ENCODE data around the gene GFER. TPM values are rescaled to one million over a fixed set of nuclear protein-coding genes. Genes with fewer than 3 reads are reported as not detected.

The GFER gene
- polyA plus RNA-seq, 1 of the 3 experiments (the other 2 are of a cell fraction): 20.4 TPM

DNA sequence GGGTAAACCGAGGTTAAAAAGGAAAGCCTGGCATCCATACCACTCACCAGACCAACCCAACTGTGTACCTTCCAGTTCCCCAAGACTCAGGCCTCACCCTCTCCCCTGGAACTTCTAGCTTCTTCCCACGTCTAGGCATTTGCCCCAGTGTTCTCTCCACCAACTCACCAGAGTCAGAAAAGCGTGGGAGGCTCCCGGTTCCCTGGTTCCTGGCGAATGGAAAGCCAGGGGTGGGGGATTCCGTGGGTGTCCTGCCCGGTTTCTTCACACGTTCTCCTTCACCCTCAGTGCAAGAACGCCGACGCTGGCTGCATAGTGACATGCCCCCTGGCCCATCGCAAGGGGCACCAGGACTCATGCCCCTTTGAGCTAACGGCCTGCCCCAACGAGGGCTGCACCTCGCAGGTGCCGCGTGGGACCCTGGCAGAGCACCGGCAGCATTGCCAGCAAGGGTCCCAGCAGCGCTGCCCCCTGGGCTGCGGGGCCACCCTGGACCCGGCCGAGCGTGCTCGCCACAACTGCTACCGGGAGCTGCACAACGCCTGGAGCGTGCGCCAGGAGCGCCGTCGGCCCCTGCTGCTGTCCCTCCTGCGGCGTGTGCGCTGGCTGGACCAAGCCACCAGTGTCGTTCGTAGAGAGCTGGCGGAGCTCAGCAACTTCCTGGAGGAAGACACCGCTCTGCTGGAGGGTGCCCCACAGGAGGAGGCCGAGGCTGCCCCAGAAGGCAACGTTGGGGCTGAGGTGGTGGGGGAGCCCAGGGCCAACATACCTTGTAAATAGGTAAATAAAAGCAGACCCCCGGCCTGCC, 15.6 kb upstream of the GFER start:
- peaks cover 0 to 22% of the 10 kb centered on the region in 2 experiments; a peak in 1 of 4 replicates for H3K4me1 ChIP-seq (ENCODE audit: control insufficient read depth in 1 of 2, insufficient read depth in 2 of 2, low read depth in 1 of 2, low read length in 1 of 2)
- peaks cover 12% of the 10 kb centered on the region for H3F3A ChIP-seq (replicated peaks; ENCODE audit: insufficient read depth)
- H3K27ac ChIP-seq (ENCODE audit: low read depth in 2 of 2, low read length in 1 of 2): no peak overlapping the region
- no peak for TF ChIP-seq MEF2A (IDR thresholded peaks at IDR 0.05; ENCODE audit: borderline replicate concordance, low read depth)
- TF ChIP-seq SIN3A (IDR thresholded peaks at IDR 0.05; ENCODE audit: borderline replicate concordance, low read depth, low read length): no peak
- no peak for TF ChIP-seq CHD2 (IDR thresholded peaks at IDR 0.05; ENCODE audit: low read length, partially characterized antibody)
- no peak for TF ChIP-seq YY1 (IDR thresholded peaks at IDR 0.05; ENCODE audit: low read depth)
- TF ChIP-seq TEAD4 (IDR thresholded peaks at IDR 0.05; ENCODE audit: borderline replicate concordance, insufficient read depth): no peak
- TF ChIP-seq EP300 (IDR thresholded peaks at IDR 0.05; ENCODE audit: borderline replicate concordance in 1 of 2, low read depth in 1 of 2, low read length in 1 of 2): no peak
- TF ChIP-seq USF1 (IDR thresholded peaks at IDR 0.05; ENCODE audit: borderline replicate concordance, low read depth): no peak
- no peak for TF ChIP-seq ELF1 (IDR thresholded peaks at IDR 0.05)
- no peak for TF ChIP-seq FOXJ3 (CRISPR knock-in tag; IDR thresholded peaks at IDR 0.05)
- no peak for TF ChIP-seq ZBTB33 (IDR thresholded peaks at IDR 0.05; ENCODE audit: borderline replicate concordance, low read depth)
- TF ChIP-seq POLR2AphosphoS5 (IDR thresholded peaks at IDR 0.05; ENCODE audit: low read depth, low read length): no peak
- no peak for TF ChIP-seq NFIC (IDR thresholded peaks at IDR 0.05; ENCODE audit: borderline replicate concordance)
- no peak for TF ChIP-seq MXI1 (IDR thresholded peaks at IDR 0.05; ENCODE audit: low read depth, low read length)
- TF ChIP-seq EZH2phosphoT487 (IDR thresholded peaks at IDR 0.05; ENCODE audit: borderline replicate concordance, low read depth): no peak
- no peak for TF ChIP-seq GABPA (IDR thresholded peaks at IDR 0.05; ENCODE audit: low read depth)
- TF ChIP-seq CTCF (IDR thresholded peaks at IDR 0.05): no peak
- TF ChIP-seq, protein P1, sequence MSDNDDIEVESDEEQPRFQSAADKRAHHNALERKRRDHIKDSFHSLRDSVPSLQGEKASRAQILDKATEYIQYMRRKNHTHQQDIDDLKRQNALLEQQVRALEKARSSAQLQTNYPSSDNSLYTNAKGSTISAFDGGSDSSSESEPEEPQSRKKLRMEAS (IDR thresholded peaks at IDR 0.05; ENCODE audit: low read depth): no peak
- TF ChIP-seq RCOR1 (IDR thresholded peaks at IDR 0.05; ENCODE audit: low read length): no peak
- no peak for TF ChIP-seq TAF1 (IDR thresholded peaks at IDR 0.05; ENCODE audit: borderline replicate concordance, low read depth, low read length)
- H2AFZ ChIP-seq (ENCODE audit: low read depth): no peak overlapping the region
- H4K20me1 ChIP-seq (ENCODE audit: insufficient read depth): peaks cover 9% of the 10 kb centered on the region
- H3K9me3 ChIP-seq: no peaks in the 10 kb centered on the region
- H3K36me3 ChIP-seq (replicated peaks in 1 of 2; ENCODE audit: control insufficient read depth in 1 of 2, insufficient read depth in 2 of 2, low read length in 1 of 2): peaks cover 5% of the 10 kb centered on the region in 2 experiments
- DNase-seq: no peak
- WGBS (ENCODE audit: low lambda C conversion rate): 89% methylated on average over 39 of the region's 41 CpGs
- no peaks in the 10 kb centered on the region for H3K9me2 ChIP-seq
- no peak overlapping the region for H3K4me2 ChIP-seq
- H3K27me3 ChIP-seq (ENCODE audit: insufficient read depth): no peaks in the 10 kb centered on the region
- ChIA-PET POLR2A (no interaction called here), CTCF (interaction anchor here (1.1 to 2.4 kb wide), 2 partner anchors 15 to 36 kb away, joined by 4 to 5 read pairs; partner anchors contain the start of gene GFER)
- H3K4me3 ChIP-seq (ENCODE audit: low read depth in 2 of 2, low read length in 1 of 2): no peak overlapping the region
- peaks cover 55% of the 10 kb centered on the region for H3K79me2 ChIP-seq (ENCODE audit: insufficient read depth)
- H3K9ac ChIP-seq: no peak overlapping the region
